Measurements from ENCODE around the gene TTC16. TPM values are rescaled to one million over a fixed set of nuclear protein-coding genes. Genes with fewer than 3 reads are reported as not detected.

The TTC16 gene
- total RNA-seq, 3 donors from 2014 or later: under 0.01 to 0.59 (median 0.16) TPM

- Histone ChIP-seq H3K27ac (peak overlapping the region in 1 of 2 donors; percentile 91), H3K36me3 (no peaks in the 10 kb centered on the region), H3K4me3 (peak overlapping the region in 1 of 3 donors; percentile 21), H3K4me1 (peaks cover 0 to 6% of the 10 kb centered on the region in 2 donors), H3K9me3 (no peaks in the 10 kb centered on the region), H3K27me3 (no peaks in the 10 kb centered on the region)
- no peak for DNase-seq (ENCODE audit: low spot score in 2 of 2)
- no peak for TF ChIP-seq POLR2A (IDR thresholded peaks at IDR 0.05)
- TF ChIP-seq POLR2AphosphoS5 (IDR thresholded peaks at IDR 0.05): no peak
- TF ChIP-seq CTCF (IDR thresholded peaks at IDR 0.05): no peak
- intact Hi-C loops (cut with DNase I; ENCODE audit: low total_unique reads): no loop called here
These were observed 26.7 kb downstream of the TTC16 start for GRCh38 chr9:127742435-127743088.

GRCh38 chr9:127744398-127745110 is 28.7 kb downstream of the TTC16 start:
- H3K27ac ChIP-seq: peak overlapping the region in 1 of 2 donors; percentile 55
- H3K9me3 ChIP-seq: no peaks in the 10 kb centered on the region
- H3K27me3 ChIP-seq: no peaks in the 10 kb centered on the region
- DNase-seq (ENCODE audit: low spot score in 2 of 2): no peak
- H3K4me3 ChIP-seq: no peak overlapping the region
- intact Hi-C loops (cut with DNase I; ENCODE audit: low total_unique reads): no loop called here
- no peaks in the 10 kb centered on the region for H3K36me3 ChIP-seq
- TF ChIP-seq POLR2AphosphoS5 (IDR thresholded peaks at IDR 0.05) (no peak), CTCF (IDR thresholded peaks at IDR 0.05) (no peak), POLR2A (IDR thresholded peaks at IDR 0.05) (no peak)
- peaks cover 0 to 6% of the 10 kb centered on the region in 2 donors for H3K4me1 ChIP-seq

GRCh38 chr9:127746959-127747569 is 31.2 kb downstream of the TTC16 start:
- intact Hi-C loops (cut with DNase I; ENCODE audit: low total_unique reads): no loop called here
- TF ChIP-seq POLR2AphosphoS5 (IDR thresholded peaks at IDR 0.05) (no peak), POLR2A (IDR thresholded peaks at IDR 0.05) (no peak), CTCF (IDR thresholded peaks at IDR 0.05) (no peak)
- Histone ChIP-seq H3K4me3 (no peak overlapping the region), H3K36me3 (no peaks in the 10 kb centered on the region), H3K27me3 (no peaks in the 10 kb centered on the region), H3K27ac (no peak overlapping the region), H3K9me3 (no peaks in the 10 kb centered on the region), H3K4me1 (no peaks in the 10 kb centered on the region)
- DNase-seq (ENCODE audit: low spot score in 2 of 2): no peak

- H3K36me3 ChIP-seq: no peaks in the 10 kb centered on the region
- H3K4me3 ChIP-seq: no peak overlapping the region
- TF ChIP-seq POLR2AphosphoS5 (IDR thresholded peaks at IDR 0.05): no peak
- no peak for TF ChIP-seq POLR2A (IDR thresholded peaks at IDR 0.05)
- TF ChIP-seq CTCF (IDR thresholded peaks at IDR 0.05): no peak
- H3K4me1 ChIP-seq: no peaks in the 10 kb centered on the region
- intact Hi-C loops (cut with DNase I; ENCODE audit: low total_unique reads): no loop called here
- H3K27ac ChIP-seq: no peak overlapping the region
- no peaks in the 10 kb centered on the region for H3K9me3 ChIP-seq
- no peak for DNase-seq (ENCODE audit: low spot score in 2 of 2)
- peaks cover 0 to 10% of the 10 kb centered on the region in 2 donors for H3K27me3 ChIP-seq
These were observed 33.4 kb downstream of the TTC16 start for GRCh38 chr9:127749090-127749787.
